ENCODE results near the gene BEND5.

Gene BEND5

DNA sequence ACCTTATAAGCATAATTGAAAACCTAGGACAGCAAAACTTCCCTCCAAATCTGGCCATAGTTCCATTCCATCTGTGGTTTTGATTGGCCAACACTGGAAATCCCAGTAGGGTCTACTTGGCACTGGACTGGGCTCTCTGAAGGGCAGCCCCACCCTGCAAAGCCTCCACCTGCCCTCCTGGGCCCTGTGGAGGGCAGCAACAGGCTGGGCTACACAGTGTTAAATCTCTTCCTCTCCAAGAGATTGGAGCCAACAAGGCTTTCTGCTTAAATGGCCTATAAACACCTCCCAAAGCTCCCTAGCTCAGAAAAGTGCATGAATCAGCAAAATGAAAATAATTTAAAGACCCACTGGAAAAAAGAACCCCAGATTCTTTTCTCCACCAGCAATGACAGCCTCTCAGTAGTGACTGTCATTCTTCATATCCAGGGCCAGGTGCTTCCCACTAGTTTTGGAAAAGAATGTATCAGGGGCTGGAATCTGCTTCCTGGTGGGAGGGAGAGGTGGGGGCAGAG is 58.5 kb downstream of the BEND5 start:
- Mint-ChIP-seq H3K9me3 (no peaks in the 10 kb centered on the region), H3K4me3 (no peak overlapping the region), H3K4me1 (no peaks in the 10 kb centered on the region), H3K27ac (no peak overlapping the region), H3K36me3 (no peaks in the 10 kb centered on the region)
- no peak for DNase-seq (ENCODE audit: low spot score in 2 of 2)
- no peak for ATAC-seq

DNA sequence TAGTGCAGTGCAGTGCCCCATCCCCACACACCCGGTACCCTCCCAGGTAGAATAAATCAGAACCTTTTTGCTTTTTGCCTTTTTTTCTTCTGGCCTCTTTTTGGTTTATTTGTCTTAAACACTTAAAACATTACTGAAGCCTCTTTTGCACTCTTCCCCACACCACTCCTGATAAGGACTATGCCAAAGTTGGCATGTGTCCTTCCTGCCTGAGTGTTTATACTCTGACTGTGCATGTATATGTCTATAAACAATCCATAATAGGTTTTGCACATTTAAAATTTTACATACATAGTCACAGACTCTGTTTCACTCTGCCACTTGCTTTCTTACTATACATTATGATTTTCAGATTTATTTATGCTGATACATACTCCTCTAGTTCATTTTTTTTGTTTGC is 59.6 kb downstream of the BEND5 start:
- Mint-ChIP-seq H3K4me1 (no peaks in the 10 kb centered on the region), H3K4me3 (no peak overlapping the region), H3K27ac (no peak overlapping the region), H3K9me3 (no peaks in the 10 kb centered on the region), H3K36me3 (no peaks in the 10 kb centered on the region)
- no peak for ATAC-seq
- no peak for DNase-seq (ENCODE audit: low spot score in 2 of 2)

DNA sequence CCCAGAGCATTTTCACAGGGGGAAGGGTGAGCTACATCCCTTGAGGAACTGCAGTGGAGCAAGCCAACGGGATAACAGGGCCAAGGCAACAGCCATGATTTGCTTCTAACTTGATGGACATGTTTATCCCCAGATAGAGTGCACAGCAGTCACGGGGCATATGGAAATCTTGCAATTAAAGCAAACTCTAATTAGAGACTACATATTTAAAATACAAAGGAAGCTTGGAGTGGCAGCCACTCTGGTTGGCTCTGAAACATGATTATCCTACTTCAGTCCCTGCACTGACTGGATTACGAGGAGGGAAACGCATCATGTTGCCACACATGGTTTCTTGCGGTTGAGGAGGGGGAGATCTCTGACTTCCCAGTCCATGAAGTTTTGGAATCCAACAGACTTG is 60.8 kb downstream of the BEND5 start:
- no peak for ATAC-seq
- no peaks in the 10 kb centered on the region for H3K4me1 Mint-ChIP-seq
- no peaks in the 10 kb centered on the region for H3K9me3 Mint-ChIP-seq
- H3K4me3 Mint-ChIP-seq: no peak overlapping the region
- H3K27ac Mint-ChIP-seq: no peak overlapping the region
- no peak for DNase-seq (ENCODE audit: low spot score in 2 of 2)
- no peaks in the 10 kb centered on the region for H3K36me3 Mint-ChIP-seq

DNA sequence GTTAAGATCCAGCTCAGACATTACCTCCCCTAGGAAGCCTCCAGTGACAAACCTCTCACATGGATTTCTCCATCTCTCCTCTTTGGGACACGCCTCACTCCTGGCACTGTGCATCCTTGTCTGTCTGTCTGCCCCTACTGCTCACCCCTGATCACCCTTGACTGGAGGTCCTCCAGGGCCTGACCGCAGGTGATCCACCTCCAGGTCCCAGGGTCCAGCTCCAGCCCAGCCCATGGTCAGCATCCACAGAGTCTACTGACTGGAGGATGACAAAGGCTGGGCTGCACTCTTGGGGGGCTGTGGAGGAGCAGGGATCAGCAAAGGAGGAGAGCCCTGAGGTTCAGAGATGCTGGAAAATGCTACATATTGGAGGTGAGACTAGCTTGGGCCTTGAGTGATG is 65.8 kb downstream of the BEND5 start:
- H3K36me3 Mint-ChIP-seq: no peaks in the 10 kb centered on the region
- no peak overlapping the region for H3K27ac Mint-ChIP-seq
- no peak overlapping the region for H3K4me3 Mint-ChIP-seq
- no peaks in the 10 kb centered on the region for H3K4me1 Mint-ChIP-seq
- DNase-seq (ENCODE audit: low spot score in 2 of 2) (no peak), ATAC-seq (peak; percentile 17)
- H3K9me3 Mint-ChIP-seq: no peaks in the 10 kb centered on the region

DNA sequence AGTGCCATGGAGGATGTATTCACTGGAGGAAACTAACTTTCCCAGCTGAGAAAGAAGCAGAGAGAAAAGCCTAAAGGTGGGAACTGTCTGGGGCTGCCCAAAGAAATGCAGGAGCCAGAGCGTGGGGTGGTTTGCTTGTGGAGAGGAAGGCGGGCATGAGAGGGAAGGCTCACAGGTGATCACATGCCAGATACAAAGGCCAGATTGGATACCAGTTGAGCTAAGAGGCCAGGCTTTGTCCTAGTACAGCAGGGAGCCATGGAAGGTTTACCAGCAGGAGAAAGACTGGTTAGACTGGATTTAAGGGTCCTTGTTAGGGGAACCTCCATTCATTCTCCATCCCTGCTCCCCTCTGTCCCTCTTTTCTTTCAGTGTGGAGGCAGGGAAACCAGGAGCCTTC is 66.4 kb downstream of the BEND5 start:
- Mint-ChIP-seq H3K27ac (no peak overlapping the region), H3K9me3 (no peaks in the 10 kb centered on the region), H3K4me3 (no peak overlapping the region), H3K4me1 (no peaks in the 10 kb centered on the region), H3K36me3 (no peaks in the 10 kb centered on the region)
- DNase-seq (ENCODE audit: low spot score in 2 of 2) (no peak), ATAC-seq (no peak)

DNA sequence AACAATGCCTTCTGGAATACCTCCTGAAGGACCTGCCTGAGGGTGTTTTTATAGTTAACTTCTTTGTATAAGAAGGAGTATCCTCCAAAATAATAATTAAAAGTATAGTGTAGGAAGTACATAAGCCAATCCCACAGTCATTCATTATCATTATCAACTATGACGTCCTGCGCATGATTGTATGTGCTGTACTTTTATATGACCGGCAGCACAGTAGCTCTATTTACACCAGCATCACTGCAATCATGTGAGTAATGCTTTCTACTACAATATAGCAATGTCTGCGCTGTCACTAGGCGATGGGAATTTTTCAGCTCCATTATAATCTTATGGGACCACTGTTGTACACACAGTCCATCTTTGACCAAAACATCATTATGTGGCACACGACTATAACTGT is 72.0 kb downstream of the BEND5 start:
- Mint-ChIP-seq H3K36me3 (no peaks in the 10 kb centered on the region), H3K9me3 (no peaks in the 10 kb centered on the region), H3K4me1 (no peaks in the 10 kb centered on the region), H3K4me3 (no peak overlapping the region), H3K27ac (no peak overlapping the region)
- ATAC-seq (no peak), DNase-seq (ENCODE audit: low spot score in 2 of 2) (no peak)

DNA sequence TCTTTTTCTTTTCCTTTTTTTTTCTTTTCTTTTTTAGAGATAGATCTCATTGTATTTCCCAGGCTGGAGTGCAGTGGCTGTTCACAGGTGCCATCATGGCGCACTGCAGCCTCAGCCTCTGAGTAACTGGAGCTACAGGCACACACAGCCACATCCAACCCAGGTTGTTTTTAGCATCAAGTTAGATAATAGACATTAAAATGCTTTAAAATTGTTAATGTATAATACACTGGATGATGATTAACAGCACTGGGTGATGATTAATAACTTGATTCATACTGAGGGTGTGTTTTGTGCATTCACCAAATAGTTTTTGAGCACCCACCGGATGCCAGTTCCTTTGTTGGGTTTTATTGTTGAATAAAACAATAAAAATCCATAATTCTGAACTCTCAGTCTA is 75.2 kb downstream of the BEND5 start:
- no peak overlapping the region for H3K4me3 Mint-ChIP-seq
- no peak for ATAC-seq

DNA sequence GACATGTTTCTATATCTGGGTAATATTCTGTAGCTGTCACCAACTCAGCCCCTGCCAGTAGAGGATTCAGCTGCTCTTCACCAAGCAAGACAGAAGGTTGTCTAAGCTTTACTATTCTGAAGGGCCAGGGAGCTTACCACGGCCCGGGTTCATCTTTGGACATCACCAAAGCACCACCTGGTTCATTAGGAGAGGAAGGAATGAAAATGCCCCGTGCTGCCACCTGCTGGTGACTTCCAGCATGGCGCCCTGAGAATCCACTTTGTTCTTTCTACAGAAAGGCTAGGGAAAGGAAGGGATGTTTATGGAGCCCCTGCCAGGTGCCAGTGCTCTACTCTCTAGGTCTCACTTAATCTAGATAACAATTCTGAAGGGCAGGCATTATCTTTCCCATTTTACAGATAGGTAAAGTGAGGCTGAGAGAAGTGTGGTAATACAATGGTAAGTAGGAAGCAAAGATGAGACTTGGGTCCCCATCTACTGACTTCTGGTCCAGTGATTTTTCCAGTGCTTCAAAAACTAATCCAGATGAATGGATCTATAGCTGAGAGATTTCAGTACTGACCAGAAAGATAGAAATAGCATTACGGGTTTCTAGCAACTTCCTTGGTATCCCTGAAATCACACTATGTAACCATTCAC is 79.5 kb downstream of the BEND5 start:
- no peaks in the 10 kb centered on the region for H3K36me3 Mint-ChIP-seq
- no peaks in the 10 kb centered on the region for H3K4me1 Mint-ChIP-seq
- H3K27ac Mint-ChIP-seq: no peak overlapping the region
- DNase-seq (ENCODE audit: low spot score in 2 of 2): peak; percentile 27 to 76
- H3K4me3 Mint-ChIP-seq: no peak overlapping the region
- ATAC-seq: no peak
- H3K9me3 Mint-ChIP-seq: no peaks in the 10 kb centered on the region

More for the DNA sequence above, 75.2 kb downstream of the BEND5 start:
- H3K9me3 Mint-ChIP-seq: no peaks in the 10 kb centered on the region
- no peaks in the 10 kb centered on the region for H3K36me3 Mint-ChIP-seq
- H3K4me1 Mint-ChIP-seq: no peaks in the 10 kb centered on the region
- no peak overlapping the region for H3K27ac Mint-ChIP-seq
- DNase-seq (ENCODE audit: low spot score in 2 of 2): no peak

DNA sequence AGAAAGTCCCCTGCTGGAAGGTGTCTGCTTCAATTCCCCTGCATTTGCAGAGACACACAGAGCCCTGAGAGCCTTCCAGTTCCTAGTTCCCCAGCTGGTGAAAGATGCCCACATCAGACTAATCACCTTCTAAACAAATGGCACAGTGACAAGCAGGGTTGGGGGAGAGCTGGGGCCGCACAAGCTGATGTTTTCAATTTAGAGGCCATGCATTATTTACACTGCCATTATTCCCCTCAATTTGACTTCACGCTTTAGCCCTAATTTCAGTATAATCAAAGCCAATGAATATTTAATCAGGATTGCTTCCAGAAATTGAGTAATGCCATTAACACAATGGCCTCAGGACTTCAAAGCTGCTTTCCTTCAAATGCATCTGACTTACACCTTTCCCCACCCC is 81.5 kb downstream of the BEND5 start:
- no peak overlapping the region for H3K4me3 Mint-ChIP-seq
- no peaks in the 10 kb centered on the region for H3K36me3 Mint-ChIP-seq
- no peak for ATAC-seq
- DNase-seq (ENCODE audit: low spot score in 2 of 2): no peak
- no peaks in the 10 kb centered on the region for H3K4me1 Mint-ChIP-seq
- H3K9me3 Mint-ChIP-seq: no peaks in the 10 kb centered on the region
- H3K27ac Mint-ChIP-seq: no peak overlapping the region

DNA sequence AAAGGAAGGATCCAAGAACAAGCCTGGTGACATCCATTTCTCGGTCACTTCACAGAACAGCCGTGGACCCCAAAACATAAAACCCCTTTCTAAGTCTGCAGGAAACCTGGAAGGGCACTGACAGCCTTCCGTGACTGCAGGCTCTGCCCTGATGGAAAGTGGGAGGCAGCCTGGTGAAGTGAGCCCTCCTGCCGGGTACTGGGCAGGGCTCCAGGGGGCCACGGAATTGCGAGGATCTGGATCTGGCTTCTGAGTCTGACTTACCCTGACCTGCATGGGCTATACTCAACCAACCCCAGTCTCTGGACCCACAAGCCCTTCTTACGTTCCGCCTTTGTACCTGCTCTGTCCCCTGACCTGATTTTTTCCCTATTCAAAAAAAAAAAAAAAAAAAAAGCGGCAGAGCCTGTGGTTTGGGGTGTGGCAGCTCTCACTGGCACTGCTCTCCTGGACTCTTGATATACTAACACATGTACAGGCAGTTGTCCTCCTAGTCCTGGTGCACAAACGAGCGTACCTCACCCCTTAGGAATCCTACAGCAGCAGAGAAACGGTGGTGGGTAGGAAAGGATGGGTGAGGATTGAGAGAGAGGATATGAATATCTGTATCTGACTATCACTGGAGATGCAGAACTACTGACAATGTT is 82.9 kb downstream of the BEND5 start:
- ATAC-seq: no peak
- no peak overlapping the region for H3K4me3 Mint-ChIP-seq
- no peak for DNase-seq (ENCODE audit: low spot score in 2 of 2)
- H3K27ac Mint-ChIP-seq: no peak overlapping the region
- H3K9me3 Mint-ChIP-seq: no peaks in the 10 kb centered on the region
- no peaks in the 10 kb centered on the region for H3K4me1 Mint-ChIP-seq
- no peaks in the 10 kb centered on the region for H3K36me3 Mint-ChIP-seq

DNA sequence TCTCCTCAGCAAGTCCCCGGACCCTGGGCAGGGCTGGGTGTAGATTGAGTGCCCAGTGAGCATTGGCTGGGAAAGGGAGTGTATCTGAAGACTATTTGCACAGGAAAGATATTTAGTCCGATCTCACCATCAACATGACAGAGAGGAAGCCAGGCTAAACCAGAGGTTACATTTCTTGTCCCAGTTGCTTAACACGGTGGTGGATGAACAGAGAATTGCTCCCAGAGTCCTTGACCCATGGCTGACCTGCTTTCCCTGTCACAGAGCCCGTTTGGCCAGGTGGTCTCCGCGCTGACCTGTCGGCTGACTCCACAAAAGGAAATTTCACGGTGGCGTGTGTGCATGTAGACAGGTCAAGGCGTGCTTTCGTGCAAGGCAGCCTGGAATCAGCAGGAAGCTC is 83.5 kb downstream of the BEND5 start:
- no peaks in the 10 kb centered on the region for H3K4me1 Mint-ChIP-seq
- H3K4me3 Mint-ChIP-seq: no peak overlapping the region
- DNase-seq (ENCODE audit: low spot score in 2 of 2) (no peak), ATAC-seq (no peak)
- H3K36me3 Mint-ChIP-seq: no peaks in the 10 kb centered on the region
- H3K27ac Mint-ChIP-seq: no peak overlapping the region
- H3K9me3 Mint-ChIP-seq: no peaks in the 10 kb centered on the region

DNA sequence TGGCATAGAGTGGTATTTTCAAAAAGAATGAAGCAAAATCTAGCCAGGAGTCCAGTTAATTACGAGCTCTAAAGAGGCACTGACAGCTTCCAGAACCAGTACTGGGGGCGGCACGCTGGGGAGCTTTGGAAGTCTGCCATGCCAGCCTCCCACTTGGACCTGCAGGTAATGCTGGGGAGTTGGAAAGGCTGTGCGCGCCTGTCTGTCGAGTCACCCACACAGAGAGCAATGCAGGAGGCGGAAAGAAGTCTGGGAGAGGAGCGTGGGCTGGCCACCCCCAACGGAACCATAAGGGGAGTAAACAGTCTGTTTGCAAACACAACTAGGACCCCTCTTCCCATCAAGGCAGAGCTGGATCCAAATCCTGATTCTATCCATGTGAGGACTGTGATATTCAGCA is 84.5 kb downstream of the BEND5 start:
- no peaks in the 10 kb centered on the region for H3K9me3 Mint-ChIP-seq
- ATAC-seq (no peak), DNase-seq (ENCODE audit: low spot score in 2 of 2) (no peak)
- H3K4me3 Mint-ChIP-seq: no peak overlapping the region
- no peaks in the 10 kb centered on the region for H3K4me1 Mint-ChIP-seq
- no peaks in the 10 kb centered on the region for H3K36me3 Mint-ChIP-seq
- H3K27ac Mint-ChIP-seq: no peak overlapping the region

DNA sequence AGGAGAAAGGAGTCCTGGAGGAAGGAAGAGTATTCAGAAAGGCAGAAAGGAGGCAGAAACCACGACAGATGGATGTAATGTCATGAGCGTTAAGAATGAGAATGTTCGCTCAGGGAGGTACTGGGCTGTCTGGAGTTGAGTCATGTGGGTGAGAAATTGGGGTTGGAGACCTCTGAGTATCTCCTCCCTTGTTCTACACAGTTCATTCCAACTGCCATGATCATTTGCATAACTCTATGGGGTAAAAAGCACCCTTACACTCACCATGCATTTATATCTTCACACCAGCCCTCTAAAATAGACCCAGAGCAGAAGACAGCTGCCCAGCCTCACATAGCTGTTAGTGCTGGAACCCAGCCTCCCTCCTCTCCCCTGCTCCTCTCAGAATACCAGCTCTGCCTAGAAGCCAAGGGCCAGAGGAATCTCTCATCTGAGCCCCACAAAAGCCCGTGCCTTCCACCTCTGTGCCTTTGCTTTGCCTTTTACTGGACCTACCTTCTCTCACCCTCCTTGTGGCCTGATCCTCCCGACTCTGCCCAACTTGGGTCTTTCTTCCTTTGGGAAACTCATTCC is 85.2 kb downstream of the BEND5 start:
- Mint-ChIP-seq H3K36me3 (no peaks in the 10 kb centered on the region), H3K27ac (no peak overlapping the region), H3K9me3 (no peaks in the 10 kb centered on the region), H3K4me1 (no peaks in the 10 kb centered on the region), H3K4me3 (no peak overlapping the region)
- ATAC-seq (peak; percentile 35), DNase-seq (ENCODE audit: low spot score in 2 of 2) (no peak)

DNA sequence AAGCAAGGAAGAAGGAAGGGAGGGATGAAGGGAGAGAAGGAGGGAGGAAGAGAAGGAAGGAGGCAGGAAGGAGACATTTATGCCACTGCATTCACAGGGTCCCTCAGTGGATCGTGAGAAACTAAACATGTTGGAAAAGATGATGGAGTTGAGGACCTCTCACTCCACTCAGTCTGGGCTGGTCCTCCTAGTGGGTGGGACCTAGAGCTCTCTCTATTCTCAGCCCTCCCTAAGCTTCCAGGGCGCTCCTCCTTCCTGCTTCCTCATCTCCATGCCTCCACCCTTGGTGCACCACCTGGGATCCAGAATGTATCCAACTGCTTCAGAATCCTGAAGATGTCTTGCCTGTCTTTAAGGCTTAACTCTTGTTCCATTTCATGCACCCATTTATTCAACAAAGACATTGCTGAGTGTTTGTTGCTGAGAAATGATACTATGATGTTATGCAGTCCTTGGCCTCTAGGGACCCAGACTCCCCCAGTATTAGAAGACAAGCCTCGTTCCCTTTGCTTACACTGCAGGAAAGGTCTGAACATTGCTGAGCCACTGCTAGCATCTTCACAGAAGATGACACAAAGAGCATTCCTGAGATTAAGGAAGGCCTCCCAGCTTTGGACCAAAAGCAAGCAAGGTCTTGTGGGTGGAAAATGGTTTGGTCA is 88.5 kb downstream of the BEND5 start:
- no peaks in the 10 kb centered on the region for H3K9me3 Mint-ChIP-seq
- H3K4me1 Mint-ChIP-seq: no peaks in the 10 kb centered on the region
- no peak overlapping the region for H3K27ac Mint-ChIP-seq
- DNase-seq (ENCODE audit: low spot score in 2 of 2) (no peak), ATAC-seq (no peak)
- no peaks in the 10 kb centered on the region for H3K36me3 Mint-ChIP-seq
- no peak overlapping the region for H3K4me3 Mint-ChIP-seq

DNA sequence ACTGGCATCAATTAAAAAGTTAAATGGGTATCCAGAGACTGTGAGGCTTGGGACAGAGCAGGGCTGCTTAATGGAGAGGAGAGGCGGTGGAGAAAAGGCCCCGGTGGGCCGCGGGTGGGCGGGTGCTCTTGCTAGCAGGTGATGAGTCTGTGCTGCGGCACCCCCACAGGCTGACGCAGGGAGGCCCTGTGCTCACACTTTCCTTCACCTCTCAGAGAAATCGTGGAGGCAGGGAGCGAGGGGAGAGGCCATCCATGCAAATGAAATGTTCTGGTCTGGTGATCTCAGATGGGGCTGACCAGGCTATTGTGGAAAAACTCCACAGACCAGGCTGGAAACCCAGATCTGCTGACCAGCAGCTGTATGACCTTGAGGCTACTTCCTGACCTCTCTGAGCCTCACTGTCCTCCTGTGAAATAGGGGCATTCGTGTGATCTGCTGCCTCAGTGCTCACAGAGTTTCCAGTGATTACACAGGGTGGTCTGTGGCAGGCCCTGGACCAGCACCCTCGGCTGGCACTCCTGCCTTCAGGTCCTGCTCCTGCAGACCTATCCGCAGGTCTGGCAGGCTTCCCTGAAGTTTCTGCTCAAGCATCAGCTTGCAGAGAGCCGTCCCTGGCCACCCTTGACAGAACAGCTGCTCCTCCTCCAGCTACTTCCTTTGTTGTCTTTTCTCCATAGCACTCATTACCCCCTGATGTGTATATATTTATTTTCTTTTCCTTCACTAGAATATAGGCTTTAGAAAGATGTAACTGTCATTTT is 89.2 kb downstream of the BEND5 start:
- H3K27ac Mint-ChIP-seq: peak overlapping the region; percentile 29
- H3K4me1 Mint-ChIP-seq: no peaks in the 10 kb centered on the region
- no peak overlapping the region for H3K4me3 Mint-ChIP-seq
- ATAC-seq (peak; percentile 18), DNase-seq (ENCODE audit: low spot score in 2 of 2) (no peak)
- no peaks in the 10 kb centered on the region for H3K9me3 Mint-ChIP-seq
- no peaks in the 10 kb centered on the region for H3K36me3 Mint-ChIP-seq

Measured in stimulated activated effector memory CD8-positive, alpha-beta T cell treated with anti-CD3 and anti-CD28 coated beads, Interleukin-12 subunit alpha, Interleukin-12 subunit beta, amount 100 ng/mL, for 72 hours (primary cell).